Measurements from ENCODE around the gene RAF1.
"Not testable (repeated sequence)": the region's sequence is repeated elsewhere in the genome, so short reads cannot be mapped to it uniquely, and the experiment has no call there.

The RAF1 gene

GRCh38 chr3:12677616-12678015 lies 13.7 kb upstream of the RAF1 start:
- no peak for DNase-seq (ENCODE audit: low read depth in 2 of 2, low spot score in 1 of 2)

- no peak for DNase-seq (ENCODE audit: low read depth in 2 of 2, low spot score in 1 of 2)
Observed at GRCh38 chr3:12675115-12675810, 11.3 kb upstream of the RAF1 start.

GRCh38 chr3:12673956-12674736 lies 10.2 kb upstream of the RAF1 start:
- DNase-seq (ENCODE audit: low read depth in 2 of 2, low spot score in 1 of 2), result not testable (repeated sequence)

- DNase-seq (ENCODE audit: low read depth in 2 of 2, low spot score in 1 of 2), result no peak
Observed at GRCh38 chr3:12671120-12671450, 7.2 kb upstream of the RAF1 start.

- no peak for DNase-seq (ENCODE audit: low read depth in 2 of 2, low spot score in 1 of 2)
Observed at GRCh38 chr3:12670365-12671119, 6.6 kb upstream of the RAF1 start.

GRCh38 chr3:12663401-12663935 lies 449 bp downstream of the RAF1 start:
- peak; percentile 10 to 11 for DNase-seq (ENCODE audit: low read depth in 2 of 2, low spot score in 1 of 2)

- DNase-seq (ENCODE audit: low read depth in 2 of 2, low spot score in 1 of 2), result peak in 1 of 2 donors; percentile 8
Observed at GRCh38 chr3:12662593-12663400, 1.1 kb downstream of the RAF1 start.

- DNase-seq (ENCODE audit: low read depth in 2 of 2, low spot score in 1 of 2), result no peak
Observed at GRCh38 chr3:12661926-12662592, 1.9 kb downstream of the RAF1 start.

GRCh38 chr3:12661375-12661774 lies 2.5 kb downstream of the RAF1 start:
- DNase-seq (ENCODE audit: low read depth in 2 of 2, low spot score in 1 of 2), result not testable (repeated sequence)

- no peak for DNase-seq (ENCODE audit: low read depth in 2 of 2, low spot score in 1 of 2)
Observed at GRCh38 chr3:12660196-12660595, 3.7 kb downstream of the RAF1 start.

GRCh38 chr3:12659316-12660015 lies 4.5 kb downstream of the RAF1 start:
- DNase-seq (ENCODE audit: low read depth in 2 of 2, low spot score in 1 of 2), result no peak

GRCh38 chr3:12658593-12659058 lies 5.3 kb downstream of the RAF1 start:
- no peak for DNase-seq (ENCODE audit: low read depth in 2 of 2, low spot score in 1 of 2)

GRCh38 chr3:12656850-12657249 lies 7.1 kb downstream of the RAF1 start:
- no peak for DNase-seq (ENCODE audit: low read depth in 2 of 2, low spot score in 1 of 2)

- DNase-seq (ENCODE audit: low read depth in 2 of 2, low spot score in 1 of 2), result no peak
Observed at GRCh38 chr3:12656193-12656592, 7.7 kb downstream of the RAF1 start.

- DNase-seq (ENCODE audit: low read depth in 2 of 2, low spot score in 1 of 2), result no peak
Observed at GRCh38 chr3:12655701-12656100, 8.2 kb downstream of the RAF1 start.

GRCh38 chr3:12653747-12654146 lies 10.2 kb downstream of the RAF1 start:
- no peak for DNase-seq (ENCODE audit: low read depth in 2 of 2, low spot score in 1 of 2)

GRCh38 chr3:12648384-12648959 lies 15.4 kb downstream of the RAF1 start:
- no peak for DNase-seq (ENCODE audit: low read depth in 2 of 2, low spot score in 1 of 2)

GRCh38 chr3:12644331-12644937 lies 19.5 kb downstream of the RAF1 start:
- no peak for DNase-seq (ENCODE audit: low read depth in 2 of 2, low spot score in 1 of 2)

GRCh38 chr3:12643724-12644123 lies 20.2 kb downstream of the RAF1 start:
- no peak for DNase-seq (ENCODE audit: low read depth in 2 of 2, low spot score in 1 of 2)

All from stimulated activated CD8-positive, alpha-beta memory T cell treated with anti-CD3 and anti-CD28 coated beads, Interleukin-4, amount 100 ng/mL, for 4 hours (primary cell).